Keratinocyte (primary cell): ENCODE measurements around the gene TMEM132D. TPM values are rescaled to one million over a fixed set of nuclear protein-coding genes. Genes with fewer than 3 reads are reported as not detected.
"Not testable (repeated sequence)": the region's sequence is repeated elsewhere in the genome, so short reads cannot be mapped to it uniquely, and the experiment has no call there.

Experiments
- DNase-seq: peaks from one replicate; pipeline ENCODE4 v3.0.0-alpha.2; 2011; ENCODE audit warnings: low read depth, missing footprints, low spot score
- FAIRE-seq: peaks from 2 replicates; lab custom pipeline; 2011; peaks lifted over from hg19 to GRCh38; lab: Jason Lieb, UNC
- H2AFZ ChIP-seq: 2 replicates; pipeline ENCODE4 v1.6.0; 2012; ENCODE audit warnings: low read length, control low read depth, inconsistent platforms; ENCODE audit not compliant: control insufficient read depth
- H3K27ac ChIP-seq: 2 replicates; pipeline ENCODE4 v1.5.1; 2011; ENCODE audit warnings: low read length; ENCODE audit not compliant: control insufficient read depth, insufficient read depth
- H3K27me3 ChIP-seq: 3 replicates; pipeline ENCODE4 v1.6.0; 2011; ENCODE audit warnings: low read length; ENCODE audit not compliant: control insufficient read depth, insufficient read depth; ENCODE audit errors: extremely low read depth
- H3K36me3 ChIP-seq, 2 experiments: 2 replicates in 1 of 2; 3 replicates in 1 of 2; pipeline ENCODE4 v1.5.1; 2011; ENCODE audit warnings: low read length in 2 of 2, mild to moderate bottlenecking in 1 of 2; ENCODE audit not compliant: control insufficient read depth in 2 of 2, insufficient read depth in 2 of 2; ENCODE audit errors: extremely low read depth in 1 of 2
- H3K4me1 ChIP-seq: 3 replicates; pipeline ENCODE4 v1.5.1; 2011; ENCODE audit warnings: low read length; ENCODE audit not compliant: control insufficient read depth, insufficient read depth; ENCODE audit errors: extremely low read depth
- H3K4me2 ChIP-seq: 3 replicates; pipeline ENCODE4 v1.6.0; 2011; ENCODE audit warnings: low read depth, low read length; ENCODE audit not compliant: control insufficient read depth, insufficient read depth; ENCODE audit errors: extremely low read depth
- H3K4me3 ChIP-seq, 3 experiments: fragments of 200-600 bp in 1 of 3; sonication (generic) in 1 of 3; 2 replicates in 2 of 3; 3 replicates in 1 of 3; pipeline ENCODE4 v1.5.1; 2011 to 2016; ENCODE audit warnings: low read length in 3 of 3, mild to moderate bottlenecking in 3 of 3, control low read depth in 2 of 3, inconsistent platforms in 1 of 3, low read depth in 1 of 3, mixed read lengths in 1 of 3, mixed run types in 1 of 3, moderate library complexity in 1 of 3; ENCODE audit not compliant: control insufficient read depth in 2 of 3, insufficient read depth in 2 of 3; ENCODE audit errors: extremely low read depth in 1 of 3
- H3K79me2 ChIP-seq: 2 replicates; pipeline ENCODE4 v1.6.0; 2012; ENCODE audit warnings: low read length; ENCODE audit not compliant: control insufficient read depth, insufficient read depth
- H3K9ac ChIP-seq: 3 replicates; pipeline ENCODE4 v1.6.0; 2011; ENCODE audit warnings: low read length; ENCODE audit not compliant: control insufficient read depth, insufficient read depth; ENCODE audit errors: extremely low read depth
- H3K9me1 ChIP-seq: 3 replicates; pipeline ENCODE4 v1.6.0; 2011; ENCODE audit warnings: low read length; ENCODE audit not compliant: control insufficient read depth, insufficient read depth; ENCODE audit errors: extremely low read depth
- H3K9me3 ChIP-seq: 2 replicates; pipeline ENCODE4 v1.5.1; 2012; ENCODE audit warnings: low read depth, low read length; ENCODE audit not compliant: control insufficient read depth
- H4K20me1 ChIP-seq: 3 replicates; pipeline ENCODE4 v1.6.0; 2011; ENCODE audit warnings: low read length; ENCODE audit not compliant: control insufficient read depth, insufficient read depth; ENCODE audit errors: extremely low read depth
- CTCF ChIP-seq, 3 experiments: IDR thresholded peaks in 1 of 3; conservative IDR thresholded peaks in 1 of 3; optimal IDR thresholded peaks in 1 of 3; 2 replicates in 2 of 3; 3 replicates in 1 of 3; pipeline versions ENCODE3 to v1.5.1; 2011; ENCODE audit warnings: low read length in 3 of 3, mild to moderate bottlenecking in 3 of 3, moderate library complexity in 2 of 3, control low read depth in 1 of 3, inconsistent platforms in 1 of 3; ENCODE audit not compliant: insufficient read depth in 2 of 3; ENCODE audit errors: extremely low read depth in 1 of 3
- EZH2 ChIP-seq: IDR thresholded peaks from one replicate; pipeline ENCODE4 v1.6.1; 2012; ENCODE audit warnings: inconsistent platforms, mild to moderate bottlenecking, low read length, moderate library complexity
- dilution Hi-C: fragments of 300-500 bp; cut with MboI; formaldehyde crosslinking; loops from one replicate; pipeline ENCODE4 v1.7.0; 2020; ENCODE audit warnings: low sequenced_read_pairs; ENCODE audit not compliant: extremely low pct_ligation_motif_present
- polyA plus RNA-seq, 5 experiments: library from polyadenylated mRNA; depleted of rRNA in 3 of 5; stranded (reverse) in 3 of 5; stranded (forward) in 1 of 5; unstranded in 1 of 5; fragments of >200 nt; gene quantifications; 1 replicate in 1 of 5; 2 replicates in 3 of 5; 3 replicates in 1 of 5; pipeline versions ENCODE4 v1.2.1 to v1.2.3, GENCODE V29; 2011 to 2012; ENCODE audit warnings: missing spikeins in 2 of 5, low read depth in 1 of 5, low replicate concordance in 1 of 5

The TMEM132D gene
- polyA plus RNA-seq, 1 donor (not counting 4 experiments of a cell fraction or from before 2014, with no cell fraction given) = not detected

- Histone ChIP-seq H2AFZ (no peak overlapping the region), H3K36me3 (no peaks in the 10 kb centered on the region), H4K20me1 (no peaks in the 10 kb centered on the region), H3K4me1 (no peaks in the 10 kb centered on the region), H3K9me3 (peaks cover 2% of the 10 kb centered on the region), H3K4me3 (no peak overlapping the region), H3K27ac (no peak overlapping the region), H3K79me2 (no peaks in the 10 kb centered on the region), H3K27me3 (no peaks in the 10 kb centered on the region), H3K9me1 (no peaks in the 10 kb centered on the region), H3K4me2 (no peak overlapping the region), H3K9ac (no peak overlapping the region)
- dilution Hi-C loops = no loop called here
- DNase-seq = no peak
- TF ChIP-seq CTCF (optimal IDR thresholded peaks at IDR 0.05 in 1 of 3, IDR thresholded peaks at IDR 0.05 in 1 of 3, conservative IDR thresholded peaks at IDR 0.05 in 1 of 3; ENCODE audit: extremely low read depth in 1 of 3, insufficient read depth in 2 of 3, low read length in 3 of 3) (peak; percentile 37 to 63 (median 60)), EZH2 (no peak)
- no peak for FAIRE-seq
Measured at GRCh38 chr12:129193263-129193871, 710.5 kb downstream of the TMEM132D start.

DNA sequence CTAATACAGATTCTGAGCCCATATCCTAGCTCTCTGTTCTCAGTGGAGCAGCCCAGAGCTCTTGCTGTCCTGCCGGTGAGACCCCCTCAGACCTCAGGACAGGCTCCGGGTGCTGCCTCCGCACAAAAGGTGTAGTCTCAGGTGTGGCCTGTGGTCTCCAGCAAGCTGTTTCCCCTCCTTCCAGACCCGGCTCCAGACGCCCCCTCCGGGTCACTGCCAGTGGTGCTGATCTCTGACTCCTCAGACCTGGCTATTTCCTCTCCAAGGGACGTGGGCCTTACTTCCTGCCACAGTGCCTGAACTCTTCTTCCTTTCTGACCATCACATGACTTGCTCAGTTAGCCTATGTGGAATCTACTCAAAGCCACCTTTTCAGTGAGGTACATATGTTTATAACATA, 713.0 kb downstream of the TMEM132D start:
- TF ChIP-seq CTCF (optimal IDR thresholded peaks at IDR 0.05 in 1 of 3, IDR thresholded peaks at IDR 0.05 in 1 of 3, conservative IDR thresholded peaks at IDR 0.05 in 1 of 3; ENCODE audit: extremely low read depth in 1 of 3, insufficient read depth in 2 of 3, low read length in 3 of 3) (no peak), EZH2 (no peak)
- peaks cover 2% of the 10 kb centered on the region for H3K9me3 ChIP-seq
- dilution Hi-C loops = no loop called here

DNA sequence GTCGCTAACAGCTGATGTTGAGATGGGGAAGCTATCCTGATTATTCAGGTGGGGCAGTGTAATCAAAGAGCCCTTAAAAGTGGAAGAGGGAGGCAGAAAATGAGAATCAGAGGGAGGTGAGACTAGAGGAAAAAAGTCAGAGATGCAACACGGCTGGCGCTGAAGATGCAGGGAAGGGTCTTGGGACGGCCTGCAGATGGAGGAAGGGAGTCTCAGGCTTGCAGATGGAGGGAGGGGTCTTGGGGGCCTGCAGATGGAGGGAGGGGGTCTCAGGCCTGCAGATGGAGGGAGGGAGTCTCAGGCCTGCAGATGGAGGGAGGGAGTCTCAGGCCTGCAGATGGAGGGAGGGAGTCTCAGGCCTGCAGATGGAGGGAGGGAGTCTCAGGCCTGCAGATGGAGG, 713.9 kb downstream of the TMEM132D start:
- H3K27ac ChIP-seq, H4K20me1 ChIP-seq, H3K9me1 ChIP-seq, H2AFZ ChIP-seq, H3K9ac ChIP-seq, H3K4me2 ChIP-seq, H3K36me3 ChIP-seq, FAIRE-seq, dilution Hi-C loops, H3K27me3 ChIP-seq, H3K9me3 ChIP-seq, H3K79me2 ChIP-seq, H3K4me3 ChIP-seq, H3K4me1 ChIP-seq, DNase-seq: not testable (repeated sequence)

More for the DNA sequence above, 713.0 kb downstream of the TMEM132D start:
- Histone ChIP-seq H3K36me3 (no peaks in the 10 kb centered on the region), H3K9me1 (no peaks in the 10 kb centered on the region), H3K4me2 (no peak overlapping the region), H3K9ac (no peak overlapping the region), H3K27me3 (no peaks in the 10 kb centered on the region), H3K27ac (no peak overlapping the region), H4K20me1 (no peaks in the 10 kb centered on the region), H2AFZ (no peak overlapping the region), H3K4me3 (no peak overlapping the region), H3K4me1 (no peaks in the 10 kb centered on the region), H3K79me2 (no peaks in the 10 kb centered on the region)
- FAIRE-seq (no peak), DNase-seq (no peak)
